Endothelial cell of umbilical vein (primary cell): ENCODE results near the gene SNUPN.

Source experiments
- POLR2A ChIP-seq: IDR thresholded peaks from 2 replicates; pipeline ENCODE4 v1.6.1; 2012; ENCODE audit warnings: low read depth, mild to moderate bottlenecking, control low read depth, low read length
- TF ChIP-seq, protein P1 (sequence below), 2 donors: IDR thresholded peaks; 1 replicate in 1 of 2; 2 replicates in 1 of 2; pipeline ENCODE4 v1.5.1; 2011; ENCODE audit warnings: low read length in 2 of 2, mild to moderate bottlenecking in 2 of 2, moderate library complexity in 2 of 2, control low read depth in 1 of 2, inconsistent platforms in 1 of 2, low read depth in 1 of 2; ENCODE audit not compliant: insufficient read depth in 1 of 2; ENCODE audit errors: extremely low read depth in 1 of 2

DNA sequence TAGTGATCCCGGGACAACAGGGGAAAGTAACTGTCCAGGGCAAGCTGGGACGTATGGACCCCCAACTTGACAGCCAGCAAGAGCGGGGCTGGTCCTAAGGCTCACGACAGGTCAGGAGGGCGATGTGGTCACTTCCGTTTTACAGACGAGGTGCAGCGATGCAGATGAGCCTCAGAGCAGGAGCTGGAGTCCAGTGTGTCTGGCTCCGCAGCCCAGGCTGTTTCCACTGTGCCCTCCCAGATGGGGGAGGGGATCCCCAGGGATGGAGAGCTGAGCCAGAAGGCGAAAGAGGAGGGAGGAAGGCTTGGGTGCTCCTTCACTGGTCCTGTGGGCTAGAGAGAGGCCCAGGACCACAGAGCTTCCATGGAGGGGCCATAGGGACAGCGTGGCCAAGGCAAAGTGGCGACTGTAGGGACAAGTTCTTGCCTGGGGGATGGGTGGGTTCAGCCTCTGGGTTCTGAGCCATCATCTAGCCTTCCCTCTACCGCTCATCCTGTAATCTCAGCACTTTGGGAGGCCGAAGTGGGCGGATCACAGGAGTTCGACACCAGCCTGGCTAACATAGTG is 27.9 kb upstream of the SNUPN start:
- TF ChIP-seq, protein P1, sequence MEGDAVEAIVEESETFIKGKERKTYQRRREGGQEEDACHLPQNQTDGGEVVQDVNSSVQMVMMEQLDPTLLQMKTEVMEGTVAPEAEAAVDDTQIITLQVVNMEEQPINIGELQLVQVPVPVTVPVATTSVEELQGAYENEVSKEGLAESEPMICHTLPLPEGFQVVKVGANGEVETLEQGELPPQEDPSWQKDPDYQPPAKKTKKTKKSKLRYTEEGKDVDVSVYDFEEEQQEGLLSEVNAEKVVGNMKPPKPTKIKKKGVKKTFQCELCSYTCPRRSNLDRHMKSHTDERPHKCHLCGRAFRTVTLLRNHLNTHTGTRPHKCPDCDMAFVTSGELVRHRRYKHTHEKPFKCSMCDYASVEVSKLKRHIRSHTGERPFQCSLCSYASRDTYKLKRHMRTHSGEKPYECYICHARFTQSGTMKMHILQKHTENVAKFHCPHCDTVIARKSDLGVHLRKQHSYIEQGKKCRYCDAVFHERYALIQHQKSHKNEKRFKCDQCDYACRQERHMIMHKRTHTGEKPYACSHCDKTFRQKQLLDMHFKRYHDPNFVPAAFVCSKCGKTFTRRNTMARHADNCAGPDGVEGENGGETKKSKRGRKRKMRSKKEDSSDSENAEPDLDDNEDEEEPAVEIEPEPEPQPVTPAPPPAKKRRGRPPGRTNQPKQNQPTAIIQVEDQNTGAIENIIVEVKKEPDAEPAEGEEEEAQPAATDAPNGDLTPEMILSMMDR (IDR thresholded peaks at IDR 0.05; ENCODE audit: extremely low read depth in 1 of 2, insufficient read depth in 1 of 2, low read depth in 1 of 2, low read length in 2 of 2), result no peak
- no peak for TF ChIP-seq POLR2A
